Neural progenitor cell (in vitro differentiated cells): Measurements from ENCODE around the gene RNF169. TPM values are rescaled to one million over a fixed set of nuclear protein-coding genes. Genes with fewer than 3 reads are reported as not detected.

Source experiments
- DNase-seq: peaks from one replicate; pipeline ENCODE4 v3.0.0-alpha.2; 2016; ENCODE audit warnings: low spot score
- H2AFZ ChIP-seq: fragments of 200-600 bp; sonication (generic); replicated peaks from 2 replicates; pipeline ENCODE4 v1.6.1; 2016; ENCODE audit warnings: antibody characterized with exemption
- H3F3A ChIP-seq: fragments of 200-600 bp; sonication (generic); 2 replicates; pipeline ENCODE4 v1.6.1; 2016; ENCODE audit warnings: antibody characterized with exemption, low read depth
- H3K27ac ChIP-seq: fragments of 200-600 bp; sonication (generic); 2 replicates; pipeline ENCODE4 v1.5.1; 2016; ENCODE audit warnings: mild to moderate bottlenecking
- H3K27me3 ChIP-seq: fragments of 200-600 bp; sonication (generic); 2 replicates; pipeline ENCODE4 v1.6.1; 2016; ENCODE audit warnings: mild to moderate bottlenecking, moderate library complexity
- H3K36me3 ChIP-seq: fragments of 200-600 bp; sonication (generic); 2 replicates; pipeline ENCODE4 v1.5.1; 2016
- H3K4me1 ChIP-seq: fragments of 200-600 bp; sonication (generic); 2 replicates; pipeline ENCODE4 v1.6.1; 2016; ENCODE audit warnings: mixed run types
- H3K4me2 ChIP-seq: fragments of 200-600 bp; sonication (generic); 2 replicates; pipeline ENCODE4 v1.6.1; 2016
- H3K4me3 ChIP-seq: fragments of 200-600 bp; sonication (generic); 2 replicates; pipeline ENCODE4 v1.5.1; 2016
- H3K79me2 ChIP-seq: fragments of 200-600 bp; sonication (generic); 2 replicates; pipeline ENCODE4 v1.6.1; 2016; ENCODE audit warnings: low read depth
- H3K9ac ChIP-seq: fragments of 200-600 bp; sonication (generic); 2 replicates; pipeline ENCODE4 v1.6.1; 2016
- H3K9me3 ChIP-seq: fragments of 200-600 bp; sonication (generic); 2 replicates; pipeline ENCODE4 v1.5.1; 2016; ENCODE audit warnings: low read depth
- H4K20me1 ChIP-seq: fragments of 200-600 bp; sonication (generic); 2 replicates; pipeline ENCODE4 v1.6.1; 2016; ENCODE audit warnings: low read depth
- H3K27ac Mint-ChIP-seq: 3 replicates; pipeline ENCODE4 v1.8.0; 2021; ENCODE audit warnings: mixed read lengths
- H3K27me3 Mint-ChIP-seq: 2 replicates; pipeline ENCODE4 v1.8.0; 2022; ENCODE audit warnings: low read depth, mild to moderate bottlenecking, inconsistent platforms, moderate library complexity, mixed read lengths; ENCODE audit not compliant: insufficient read depth
- H3K36me3 Mint-ChIP-seq: 3 replicates; pipeline ENCODE4 v1.8.0; 2021; ENCODE audit warnings: mixed read lengths
- H3K4me1 Mint-ChIP-seq: 3 replicates; pipeline ENCODE4 v1.8.0; 2021; ENCODE audit warnings: mixed read lengths
- H3K4me3 Mint-ChIP-seq: 3 replicates; pipeline ENCODE4 v1.8.0; 2021; ENCODE audit warnings: mild to moderate bottlenecking, moderate library complexity, mixed read lengths
- H3K9me3 Mint-ChIP-seq: 3 replicates; pipeline ENCODE4 v1.8.0; 2020; ENCODE audit warnings: mixed read lengths
- EZH2 ChIP-seq: fragments of 200-600 bp; sonication (generic); IDR thresholded peaks from 2 replicates; pipeline ENCODE4 v1.6.1; 2017; ENCODE audit warnings: antibody characterized with exemption, mild to moderate bottlenecking, moderate library complexity
- EZH2phosphoT487 ChIP-seq: fragments of 200-600 bp; sonication (generic); IDR thresholded peaks from 2 replicates; pipeline ENCODE4 v1.6.1; 2017; ENCODE audit warnings: antibody characterized with exemption
- total RNA-seq: library from RNA; depleted of rRNA; stranded (reverse); fragments of >200 nt; gene quantifications from 2 replicates; pipeline ENCODE4 v1.2.3, GENCODE V29; 2015; ENCODE audit warnings: low replicate concordance
- TF ChIP-seq, protein P1 (sequence below): fragments of 200-600 bp; sonication (generic); IDR thresholded peaks from 2 replicates; pipeline ENCODE4 v1.5.1; 2017; ENCODE audit warnings: antibody characterized with exemption, mild to moderate bottlenecking

Gene RNF169
- total RNA-seq, 1 donor from 2014 or later, result 30.2 TPM

DNA sequence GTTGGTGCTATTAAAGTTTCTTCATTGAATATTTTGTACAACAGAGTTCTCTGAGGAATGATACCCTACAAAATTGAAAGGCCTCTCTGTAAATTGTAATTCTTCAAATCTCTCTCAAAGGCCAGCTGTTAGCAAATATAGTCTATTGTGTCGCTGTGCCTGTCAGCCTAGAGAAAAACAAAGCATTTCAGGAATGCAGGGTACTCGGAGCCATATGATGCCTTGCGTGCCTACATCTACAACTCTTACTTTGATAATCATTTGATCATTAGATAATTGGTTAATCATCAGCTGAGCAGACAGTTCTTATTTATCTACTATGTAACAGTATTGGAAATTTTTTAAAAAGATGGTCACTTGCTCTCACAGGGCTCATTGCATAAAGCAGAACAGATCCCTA, 67.3 kb downstream of the RNF169 start:
- Histone ChIP-seq H3K36me3 (no peaks in the 10 kb centered on the region), H3K9ac (no peak overlapping the region), H3K4me1 (peaks cover 3% of the 10 kb centered on the region), H4K20me1 (no peaks in the 10 kb centered on the region), H3K4me3 (no peak overlapping the region), H3K27me3 (no peaks in the 10 kb centered on the region), H3K79me2 (no peaks in the 10 kb centered on the region), H3K4me2 (no peak overlapping the region), H3K9me3 (no peaks in the 10 kb centered on the region), H3K27ac (no peak overlapping the region), H2AFZ (no peak overlapping the region), H3F3A (no peaks in the 10 kb centered on the region)
- Mint-ChIP-seq H3K4me3 (no peak overlapping the region), H3K27ac (no peak overlapping the region), H3K27me3 (no peaks in the 10 kb centered on the region), H3K36me3 (peaks cover 37% of the 10 kb centered on the region), H3K9me3 (peaks cover 4% of the 10 kb centered on the region), H3K4me1 (no peaks in the 10 kb centered on the region)
- TF ChIP-seq, protein P1, sequence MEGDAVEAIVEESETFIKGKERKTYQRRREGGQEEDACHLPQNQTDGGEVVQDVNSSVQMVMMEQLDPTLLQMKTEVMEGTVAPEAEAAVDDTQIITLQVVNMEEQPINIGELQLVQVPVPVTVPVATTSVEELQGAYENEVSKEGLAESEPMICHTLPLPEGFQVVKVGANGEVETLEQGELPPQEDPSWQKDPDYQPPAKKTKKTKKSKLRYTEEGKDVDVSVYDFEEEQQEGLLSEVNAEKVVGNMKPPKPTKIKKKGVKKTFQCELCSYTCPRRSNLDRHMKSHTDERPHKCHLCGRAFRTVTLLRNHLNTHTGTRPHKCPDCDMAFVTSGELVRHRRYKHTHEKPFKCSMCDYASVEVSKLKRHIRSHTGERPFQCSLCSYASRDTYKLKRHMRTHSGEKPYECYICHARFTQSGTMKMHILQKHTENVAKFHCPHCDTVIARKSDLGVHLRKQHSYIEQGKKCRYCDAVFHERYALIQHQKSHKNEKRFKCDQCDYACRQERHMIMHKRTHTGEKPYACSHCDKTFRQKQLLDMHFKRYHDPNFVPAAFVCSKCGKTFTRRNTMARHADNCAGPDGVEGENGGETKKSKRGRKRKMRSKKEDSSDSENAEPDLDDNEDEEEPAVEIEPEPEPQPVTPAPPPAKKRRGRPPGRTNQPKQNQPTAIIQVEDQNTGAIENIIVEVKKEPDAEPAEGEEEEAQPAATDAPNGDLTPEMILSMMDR, result no peak
- no peak for TF ChIP-seq EZH2
- TF ChIP-seq EZH2phosphoT487, result no peak
- DNase-seq, result peak; percentile 4

DNA sequence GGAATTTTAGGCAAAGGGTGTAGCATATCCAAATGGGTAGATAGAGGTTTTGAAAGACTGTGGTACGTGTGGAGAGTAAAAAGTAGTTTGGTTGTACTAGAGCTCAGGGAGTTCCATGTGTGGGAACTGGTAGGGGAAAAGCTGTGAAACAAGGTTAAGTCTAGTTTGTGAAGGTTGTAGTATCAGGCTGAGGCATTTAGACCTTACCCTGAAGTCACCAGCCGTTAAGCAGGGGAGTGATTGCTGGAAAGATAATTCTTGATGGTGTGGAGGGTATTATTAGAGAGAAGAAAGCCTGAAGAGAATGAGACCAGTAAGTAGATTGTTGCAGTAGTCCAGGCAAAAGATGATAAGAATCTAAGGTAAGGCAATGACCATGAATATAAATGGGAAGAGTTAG, 68.0 kb downstream of the RNF169 start:
- Histone ChIP-seq H3K4me2 (no peak overlapping the region), H3K27me3 (no peaks in the 10 kb centered on the region), H4K20me1 (no peaks in the 10 kb centered on the region), H3K27ac (no peak overlapping the region), H3K79me2 (no peaks in the 10 kb centered on the region), H3F3A (no peaks in the 10 kb centered on the region), H3K9me3 (no peaks in the 10 kb centered on the region), H2AFZ (no peak overlapping the region), H3K36me3 (no peaks in the 10 kb centered on the region), H3K9ac (no peak overlapping the region), H3K4me3 (no peak overlapping the region), H3K4me1 (peaks cover 3% of the 10 kb centered on the region)
- Mint-ChIP-seq H3K36me3 (peaks cover 40% of the 10 kb centered on the region), H3K27me3 (no peaks in the 10 kb centered on the region), H3K4me3 (no peak overlapping the region), H3K27ac (no peak overlapping the region), H3K9me3 (peaks cover 6% of the 10 kb centered on the region), H3K4me1 (no peaks in the 10 kb centered on the region)
- TF ChIP-seq, protein P1, result no peak
- TF ChIP-seq EZH2 (no peak), EZH2phosphoT487 (no peak)
- DNase-seq, result no peak

DNA sequence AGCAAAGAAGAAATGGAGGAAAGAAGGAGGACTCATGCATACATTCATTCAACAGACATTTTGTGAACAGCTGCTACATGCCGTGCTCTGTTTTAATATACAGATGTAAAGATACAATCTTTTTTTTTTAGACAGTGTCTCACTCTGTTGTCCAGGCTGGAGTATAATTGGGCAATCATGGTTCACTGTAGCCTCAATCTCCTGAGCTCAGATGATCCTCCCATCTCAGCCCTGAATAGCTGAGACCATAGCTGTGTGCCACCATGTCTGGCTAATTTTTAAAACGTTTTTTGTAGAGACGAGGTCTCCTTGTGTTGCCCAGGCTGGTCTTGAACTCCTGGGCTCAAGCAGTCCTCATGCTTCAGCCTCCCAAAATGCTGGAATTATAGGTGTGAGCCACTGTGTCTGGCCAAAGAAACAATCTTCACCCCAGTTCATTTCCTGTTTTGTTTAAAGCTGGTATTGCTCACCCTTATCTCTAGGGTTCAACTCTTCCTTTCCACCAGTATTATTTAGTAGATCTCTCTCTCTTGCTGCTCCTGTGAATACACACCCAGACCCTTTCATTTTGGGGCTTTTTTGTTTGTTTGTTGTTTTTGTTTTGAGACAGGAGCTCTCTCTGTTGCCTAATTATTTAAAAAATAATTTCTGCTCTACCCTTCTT, 69.8 kb downstream of the RNF169 start:
- no peak overlapping the region for H3K27ac Mint-ChIP-seq

More for the DNA sequence above, 69.8 kb downstream of the RNF169 start:
- H3K9me3 ChIP-seq, result no peaks in the 10 kb centered on the region
- no peak overlapping the region for H3K27ac ChIP-seq
- no peak overlapping the region for H3K9ac ChIP-seq
- no peaks in the 10 kb centered on the region for H3F3A ChIP-seq
- no peak overlapping the region for H3K4me3 ChIP-seq
- peaks cover 5% of the 10 kb centered on the region for H3K36me3 ChIP-seq
- no peaks in the 10 kb centered on the region for H3K27me3 ChIP-seq
- no peak overlapping the region for H3K4me2 ChIP-seq
- H3K79me2 ChIP-seq, result no peaks in the 10 kb centered on the region
- no peak for DNase-seq
- Mint-ChIP-seq H3K4me1 (no peaks in the 10 kb centered on the region), H3K27me3 (no peaks in the 10 kb centered on the region), H3K9me3 (peaks cover 10% of the 10 kb centered on the region), H3K4me3 (no peak overlapping the region), H3K36me3 (peaks cover 46% of the 10 kb centered on the region)
- H2AFZ ChIP-seq, result no peak overlapping the region
- H4K20me1 ChIP-seq, result no peaks in the 10 kb centered on the region
- TF ChIP-seq, protein P1, result no peak
- no peak for TF ChIP-seq EZH2phosphoT487
- peaks cover 3% of the 10 kb centered on the region for H3K4me1 ChIP-seq
